HCT116 (cell line): ENCODE data around the gene NFIX. TPM values are rescaled to one million over a fixed set of nuclear protein-coding genes. Genes with fewer than 3 reads are reported as not detected.

Experiments used
- ATAC-seq: fragments of 200-7000 bp; cut with Tn5 transposase; 2 replicates; pipeline ENCODE4 v1.9.1; 2020; ENCODE audit warnings: mild to moderate bottlenecking, moderate library complexity
- BruUV-seq: library from RNA; stranded (reverse); fragments of 400-500 nt; replicated peaks from 2 replicates; lab custom pipeline; 2021; lab: Mats Ljungman, UMichigan
- CTCF ChIA-PET: fragments of 300-600 bp; sonication (Branson Sonifier 250); formaldehyde crosslinking; loops from one replicate; lab custom pipeline; 2021; ENCODE audit warnings: antibody characterized with exemption; lab: Charles Lee
- POLR2A ChIA-PET: fragments of 300-600, 350-600 bp; sonication (Branson Sonifier 250); formaldehyde crosslinking; loops from one replicate; lab custom pipeline; 2021; ENCODE audit warnings: antibody characterized with exemption; lab: Charles Lee
- RAD21 ChIA-PET, 2 experiments: fragments of 300-600 bp; sonication (Branson Sonifier 250); formaldehyde crosslinking; loops; one replicate each; lab custom pipeline; 2023; ENCODE audit warnings: low total read pairs in 2 of 2; ENCODE audit not compliant: uncharacterized antibody in 2 of 2, unreplicated experiment in 2 of 2, low non-redundant PET in 1 of 2; lab: Charles Lee
- DNase-seq: peaks from one replicate; pipeline ENCODE4 v3.0.0-alpha.2; 2010; ENCODE audit warnings: low read depth, low spot score
- H2AFZ ChIP-seq: fragments of 200-600 bp; shearing (Covaris generic), sonication (generic); 2 replicates; pipeline ENCODE4 v1.6.1; 2017; ENCODE audit warnings: low read depth, mixed run types, mixed read lengths, antibody characterized with exemption, low read length; ENCODE audit not compliant: poor library complexity, severe bottlenecking
- H3K27ac ChIP-seq: 2 replicates; pipeline ENCODE4 v1.5.1; 2012; ENCODE audit warnings: low read depth, low read length
- H3K27me3 ChIP-seq: fragments of 200-600 bp; sonication (generic); 2 replicates; pipeline ENCODE4 v1.6.1; 2016; ENCODE audit warnings: mixed run types, low read length, mixed read lengths; ENCODE audit not compliant: insufficient read depth
- H3K36me3 ChIP-seq, 2 experiments: fragments of 200-500 bp in 1 of 2; fragments of 200-600 bp in 1 of 2; sonication (Bioruptor generic) in 1 of 2; sonication (generic) in 1 of 2; 2 replicates each; pipeline versions ENCODE4 v1.5.1 to v1.6.1; 2014 to 2016; ENCODE audit warnings: low read length in 2 of 2, inconsistent platforms in 1 of 2, mixed read lengths in 1 of 2, mixed run types in 1 of 2; ENCODE audit not compliant: insufficient read depth in 2 of 2, control insufficient read depth in 1 of 2
- H3K4me1 ChIP-seq, 2 experiments: fragments of 200-600 bp in 1 of 2; sonication (generic) in 1 of 2; 2 replicates each; pipeline versions ENCODE4 v1.5.1 to v1.6.1; 2012 to 2017; ENCODE audit warnings: low read length in 2 of 2, inconsistent platforms in 1 of 2, mild to moderate bottlenecking in 1 of 2, mixed read lengths in 1 of 2, mixed run types in 1 of 2, moderate library complexity in 1 of 2; ENCODE audit not compliant: insufficient read depth in 2 of 2, control insufficient read depth in 1 of 2
- H3K4me2 ChIP-seq: fragments of 200-600 bp; sonication (generic); 2 replicates; pipeline ENCODE4 v1.6.1; 2017; ENCODE audit warnings: mixed run types, low read length, mixed read lengths
- H3K4me3 ChIP-seq, 2 experiments: fragments of 200-600 bp in 1 of 2; sonication (generic) in 1 of 2; replicated peaks in 1 of 2; 2 replicates each; pipeline ENCODE4 v1.5.1; 2011 to 2016; ENCODE audit warnings: low read length in 2 of 2, control low read depth in 1 of 2, low read depth in 1 of 2, mild to moderate bottlenecking in 1 of 2, mixed read lengths in 1 of 2, mixed run types in 1 of 2
- H3K79me2 ChIP-seq: fragments of 200-600 bp; sonication (generic); 2 replicates; pipeline ENCODE4 v1.6.1; 2017; ENCODE audit warnings: mild to moderate bottlenecking, mixed run types, low read length, moderate library complexity, mixed read lengths; ENCODE audit not compliant: insufficient read depth
- H3K9ac ChIP-seq: fragments of 200-600 bp; sonication (generic); 2 replicates; pipeline ENCODE4 v1.6.1; 2016; ENCODE audit warnings: low read length, mixed read lengths
- H3K9me2 ChIP-seq: fragments of 200-600 bp; sonication (generic), shearing (Covaris generic); 2 replicates; pipeline ENCODE4 v1.6.1; 2017; ENCODE audit warnings: mixed run types, mild to moderate bottlenecking, moderate library complexity; ENCODE audit not compliant: insufficient read depth
- H3K9me3 ChIP-seq, 2 experiments: fragments of 200-500 bp in 1 of 2; fragments of 200-600 bp in 1 of 2; sonication (Bioruptor generic) in 1 of 2; sonication (generic) in 1 of 2; 2 replicates each; pipeline ENCODE4 v1.6.1; 2014 to 2017; ENCODE audit warnings: low read length in 2 of 2, mixed read lengths in 2 of 2, inconsistent platforms in 1 of 2, low read depth in 1 of 2, mild to moderate bottlenecking in 1 of 2, mixed run types in 1 of 2, moderate library complexity in 1 of 2; ENCODE audit not compliant: control insufficient read depth in 1 of 2, insufficient read depth in 1 of 2
- H4K20me1 ChIP-seq: fragments of 200-600 bp; sonication (generic), shearing (Covaris generic); 2 replicates; pipeline ENCODE4 v1.6.1; 2017; ENCODE audit warnings: mixed run types, mild to moderate bottlenecking, moderate library complexity; ENCODE audit not compliant: insufficient read depth
- CTCF ChIP-seq, 3 experiments: fragments of 200-600 bp in 1 of 3; sonication (generic) in 1 of 3; IDR thresholded peaks in 2 of 3; conservative IDR thresholded peaks in 1 of 3; 2 replicates each; pipeline ENCODE4 v1.5.1; 2012 to 2017; ENCODE audit warnings: low read depth in 2 of 3, low read length in 2 of 3, antibody characterized with exemption in 1 of 3, borderline replicate concordance in 1 of 3, control low read depth in 1 of 3, mild to moderate bottlenecking in 1 of 3, mixed read lengths in 1 of 3, mixed run types in 1 of 3, moderate library complexity in 1 of 3; ENCODE audit not compliant: insufficient read depth in 1 of 3
- EGR1 ChIP-seq: IDR thresholded peaks from 2 replicates; pipeline ENCODE4 v1.6.1; 2012; ENCODE audit warnings: low read depth
- ELF1 ChIP-seq: IDR thresholded peaks from 2 replicates; pipeline ENCODE4 v1.6.1; 2012; ENCODE audit warnings: low read depth, borderline replicate concordance
- EZH2phosphoT487 ChIP-seq: fragments of 200-600 bp; IDR thresholded peaks from 2 replicates; pipeline ENCODE4 v1.6.1; 2018; ENCODE audit warnings: antibody characterized with exemption, borderline replicate concordance
- FOSL1 ChIP-seq: IDR thresholded peaks from 2 replicates; pipeline ENCODE4 v1.6.1; 2012; ENCODE audit warnings: low read depth
- JUND ChIP-seq: IDR thresholded peaks from 2 replicates; pipeline ENCODE4 v1.6.1; 2012
- MAX ChIP-seq: IDR thresholded peaks from 2 replicates; pipeline ENCODE4 v1.6.1; 2012
- POLR2AphosphoS5 ChIP-seq: IDR thresholded peaks from 2 replicates; pipeline ENCODE4 v1.6.1; 2011; ENCODE audit warnings: mild to moderate bottlenecking, low read depth, low read length, moderate library complexity
- REST ChIP-seq: IDR thresholded peaks from 2 replicates; pipeline ENCODE4 v1.6.1; 2012; ENCODE audit warnings: low read depth
- SP1 ChIP-seq: IDR thresholded peaks from 2 replicates; pipeline ENCODE4 v1.6.1; 2012; ENCODE audit warnings: low read depth
- intact Hi-C: fragments of 100-400 bp; cut with micrococcal nuclease; formaldehyde crosslinking; loops from 2 replicates; pipeline ENCODE4 v1.10.0; 2022
- total RNA-seq: library from RNA; stranded (reverse); gene quantifications from one replicate; pipeline ENCODE4 v1.2.1, GENCODE V29; 2021; ENCODE audit not compliant: unreplicated experiment

NFIX gene
- total RNA-seq, 1 experiment from 2014 or later = 34.8 TPM

- H3K9me2 ChIP-seq = no peaks in the 10 kb centered on the region
- intact Hi-C loops = no loop called here
- no peak for ATAC-seq
- no peaks in the 10 kb centered on the region for H3K79me2 ChIP-seq
- no TSS peak for BruUV-seq
- H3K9me3 ChIP-seq = no peaks in the 10 kb centered on the region
- no peak overlapping the region for H3K4me3 ChIP-seq
- no peaks in the 10 kb centered on the region for H4K20me1 ChIP-seq
- DNase-seq = no peak
- no peak overlapping the region for H3K9ac ChIP-seq
- no peak overlapping the region for H3K4me2 ChIP-seq
- H3K36me3 ChIP-seq = no peaks in the 10 kb centered on the region
- ChIA-PET POLR2A (no interaction called here), CTCF (no interaction called here), RAD21 (interaction anchor here in 1 of 2 experiments (0.9 kb wide), 1 partner anchor 108 kb away, joined by 3 read pairs; no protein-coding TSS in a partner anchor)
- peaks cover 2 to 5% of the 10 kb centered on the region in 2 experiments; a peak in 2 of 4 replicates for H3K4me1 ChIP-seq
- no peak for TF ChIP-seq CTCF (IDR thresholded peaks at IDR 0.05 in 2 of 3, conservative IDR thresholded peaks at IDR 0.05 in 1 of 3; ENCODE audit: borderline replicate concordance in 1 of 3, insufficient read depth in 1 of 3, low read depth in 2 of 3, low read length in 2 of 3)
- TF ChIP-seq EGR1 = no peak
- no peak for TF ChIP-seq POLR2AphosphoS5
- no peak for TF ChIP-seq FOSL1
- TF ChIP-seq REST = no peak
- no peak for TF ChIP-seq MAX
- no peak for TF ChIP-seq EZH2phosphoT487
- TF ChIP-seq JUND = no peak
- TF ChIP-seq ELF1 = no peak
- no peak for TF ChIP-seq SP1
- no peaks in the 10 kb centered on the region for H3K27me3 ChIP-seq
- H2AFZ ChIP-seq = no peak overlapping the region
- H3K27ac ChIP-seq = no peak overlapping the region
Measured at GRCh38 chr19:13085666-13086065, 90.4 kb downstream of the NFIX start.
